ENCODE results near the gene ABL2. TPM values are rescaled to one million over a fixed set of nuclear protein-coding genes. Genes with fewer than 3 reads are reported as not detected.
"Not testable (repeated sequence)": the region's sequence is repeated elsewhere in the genome, so short reads cannot be mapped to it uniquely, and the experiment has no call there.

ABL2 gene
- total RNA-seq, 1 donor from 2014 or later: 15.0 TPM

DNA sequence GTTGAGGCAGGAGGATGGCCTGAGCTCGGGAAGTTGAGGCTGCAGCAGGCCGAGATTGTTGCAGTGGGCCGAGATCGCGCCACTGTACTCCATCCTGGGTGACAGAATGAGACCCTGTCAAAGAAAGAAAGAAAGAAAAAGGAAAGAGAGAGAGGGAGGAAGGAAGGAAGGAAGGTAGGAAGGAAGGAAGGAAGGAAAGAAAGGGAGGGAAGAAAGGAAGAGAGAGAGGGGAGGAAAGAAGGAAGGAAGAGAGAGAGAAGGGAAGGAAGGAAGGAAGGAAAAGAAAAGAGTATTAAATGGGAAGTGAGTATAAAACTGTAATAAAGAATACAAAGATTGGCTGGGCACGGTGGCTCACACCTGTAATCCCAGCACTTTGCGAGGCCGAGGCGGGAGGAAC is 18.4 kb upstream of the ABL2 start:
- Histone ChIP-seq H3K4me3 (no peak overlapping the region), H3K9me3 (no peaks in the 10 kb centered on the region), H3K36me3 (no peaks in the 10 kb centered on the region), H3K4me1 (no peaks in the 10 kb centered on the region), H3K27me3 (no peaks in the 10 kb centered on the region), H3K27ac (no peak overlapping the region)
- TF ChIP-seq POLR2AphosphoS5 (IDR thresholded peaks at IDR 0.05; ENCODE audit: insufficient read depth in 1 of 2, low read depth in 1 of 2): no peak
- no peak for TF ChIP-seq POLR2A (IDR thresholded peaks at IDR 0.05)
- TF ChIP-seq CTCF (IDR thresholded peaks at IDR 0.05): no peak
- DNase-seq (ENCODE audit: extremely low spot score in 2 of 2): no peak
- intact Hi-C loops (cut with DNase I): no loop called here

DNA sequence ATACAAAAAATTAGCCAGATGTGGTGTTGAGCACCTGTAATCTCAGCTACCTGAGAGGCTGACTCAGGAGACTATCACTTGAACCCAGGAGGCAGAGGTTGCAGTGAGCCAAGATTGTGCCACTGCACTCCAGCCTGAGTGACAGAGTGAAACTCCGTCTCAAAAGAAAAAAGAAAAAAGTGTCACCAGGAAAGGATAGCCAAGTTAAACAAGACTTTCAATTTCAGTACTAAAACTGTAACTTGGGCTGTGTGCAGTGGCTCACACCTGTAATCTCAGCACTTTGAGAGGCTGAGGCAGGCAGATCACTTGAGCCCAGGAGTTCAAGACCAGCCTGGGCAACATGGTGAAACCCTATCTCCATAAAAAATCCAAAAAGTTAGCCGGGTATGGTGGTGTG is 15.9 kb upstream of the ABL2 start:
- DNase-seq (ENCODE audit: extremely low spot score in 2 of 2); H3K27ac ChIP-seq; H3K9me3 ChIP-seq; intact Hi-C loops (cut with DNase I); H3K4me3 ChIP-seq; H3K27me3 ChIP-seq; H3K36me3 ChIP-seq; H3K4me1 ChIP-seq: not testable (repeated sequence)

DNA sequence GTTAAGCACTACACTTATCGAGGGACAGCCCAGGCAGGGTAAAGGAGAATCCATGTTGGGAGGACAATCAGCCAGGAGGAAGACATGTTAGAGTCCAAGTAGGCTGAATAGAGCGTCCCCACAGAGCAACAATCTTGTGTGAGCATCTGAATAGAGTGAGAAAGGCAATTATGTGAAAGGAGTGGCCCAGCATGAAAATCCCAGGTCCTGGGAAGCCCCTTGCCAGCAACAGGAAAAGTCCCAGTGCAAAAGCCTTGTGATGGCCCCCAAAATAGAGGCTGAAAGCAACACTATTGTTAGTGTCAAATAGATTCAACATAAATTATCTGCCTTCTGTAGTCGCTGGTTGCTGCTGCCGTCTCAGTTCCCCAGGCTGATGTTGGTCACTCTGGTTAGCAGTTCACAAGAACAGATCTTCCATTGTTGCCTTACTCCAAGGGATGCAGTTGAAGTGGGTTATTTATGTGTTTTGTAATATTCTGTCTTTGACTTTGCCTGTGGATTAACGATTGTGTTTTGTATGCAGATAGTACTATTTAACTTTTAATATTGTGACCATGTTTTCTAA is 12.1 kb upstream of the ABL2 start:
- no peak overlapping the region for H3K27ac ChIP-seq
- no peaks in the 10 kb centered on the region for H3K4me1 ChIP-seq
- H3K9me3 ChIP-seq: no peaks in the 10 kb centered on the region
- H3K36me3 ChIP-seq: no peaks in the 10 kb centered on the region
- no peak for DNase-seq (ENCODE audit: extremely low spot score in 2 of 2)
- intact Hi-C loops (cut with DNase I): no loop called here
- TF ChIP-seq CTCF (IDR thresholded peaks at IDR 0.05) (no peak), POLR2AphosphoS5 (IDR thresholded peaks at IDR 0.05; ENCODE audit: insufficient read depth in 1 of 2, low read depth in 1 of 2) (no peak), POLR2A (IDR thresholded peaks at IDR 0.05) (no peak)
- H3K27me3 ChIP-seq: no peaks in the 10 kb centered on the region
- H3K4me3 ChIP-seq: no peak overlapping the region

GRCh38 chr1:179237222-179237621 is 7.7 kb upstream of the ABL2 start:
- H3K4me1 ChIP-seq: no peaks in the 10 kb centered on the region
- intact Hi-C loops (cut with DNase I): no loop called here
- no peak for DNase-seq (ENCODE audit: extremely low spot score in 2 of 2)
- no peaks in the 10 kb centered on the region for H3K27me3 ChIP-seq
- no peak overlapping the region for H3K4me3 ChIP-seq
- no peak overlapping the region for H3K27ac ChIP-seq
- TF ChIP-seq POLR2A (IDR thresholded peaks at IDR 0.05) (no peak), CTCF (IDR thresholded peaks at IDR 0.05) (no peak), POLR2AphosphoS5 (IDR thresholded peaks at IDR 0.05; ENCODE audit: insufficient read depth in 1 of 2, low read depth in 1 of 2) (no peak)
- no peaks in the 10 kb centered on the region for H3K9me3 ChIP-seq
- H3K36me3 ChIP-seq: no peaks in the 10 kb centered on the region

DNA sequence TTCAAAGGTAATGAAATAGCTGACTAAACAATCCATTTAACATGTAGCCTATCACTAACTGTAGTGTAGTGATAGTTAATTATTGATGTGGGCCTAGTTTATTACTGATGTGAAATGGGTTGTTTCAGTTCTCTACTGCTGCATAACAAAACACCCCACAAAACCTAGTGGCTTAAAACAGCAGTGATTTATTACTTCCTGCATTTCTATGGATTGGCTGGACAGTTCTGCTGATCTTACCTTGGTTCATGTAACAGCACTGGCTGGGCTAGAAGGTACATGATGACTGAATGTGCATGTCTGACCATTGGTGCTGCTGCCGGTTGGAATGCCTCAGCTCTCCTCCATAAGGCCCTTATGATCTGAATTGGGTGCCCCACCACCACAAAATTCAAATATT is 5.4 kb upstream of the ABL2 start:
- Histone ChIP-seq H3K36me3 (no peaks in the 10 kb centered on the region), H3K4me3 (no peak overlapping the region), H3K27ac (no peak overlapping the region), H3K4me1 (peaks cover 7% of the 10 kb centered on the region), H3K27me3 (no peaks in the 10 kb centered on the region), H3K9me3 (no peaks in the 10 kb centered on the region)
- TF ChIP-seq POLR2AphosphoS5 (IDR thresholded peaks at IDR 0.05; ENCODE audit: insufficient read depth in 1 of 2, low read depth in 1 of 2) (no peak), CTCF (IDR thresholded peaks at IDR 0.05) (no peak)
- intact Hi-C loops (cut with DNase I): no loop called here
- no peak for DNase-seq (ENCODE audit: extremely low spot score in 2 of 2)

DNA sequence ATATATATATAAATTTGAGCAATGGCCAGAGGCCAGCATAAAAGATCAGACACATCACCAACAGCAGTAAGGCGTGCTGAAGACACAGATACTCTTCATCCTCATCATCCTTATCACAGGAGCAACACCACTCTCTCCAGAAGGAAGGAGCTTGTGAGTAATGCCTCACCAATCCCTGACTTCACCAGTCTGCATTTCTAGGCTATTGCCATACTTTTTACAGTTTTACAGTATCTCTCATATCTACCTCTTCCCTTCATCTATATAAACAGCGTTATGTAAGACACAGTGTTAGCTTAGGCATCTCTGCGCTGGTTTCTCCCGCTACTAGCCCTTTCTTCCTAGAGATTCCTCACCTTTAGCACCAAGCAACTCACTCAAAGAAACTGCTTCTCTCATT is 2.4 kb upstream of the ABL2 start:
- no peaks in the 10 kb centered on the region for H3K27me3 ChIP-seq
- intact Hi-C loops (cut with DNase I): no loop called here
- H3K4me1 ChIP-seq: peaks cover 23% of the 10 kb centered on the region
- H3K27ac ChIP-seq: no peak overlapping the region
- H3K36me3 ChIP-seq: no peaks in the 10 kb centered on the region
- no peak for DNase-seq (ENCODE audit: extremely low spot score in 2 of 2)
- no peak for TF ChIP-seq CTCF (IDR thresholded peaks at IDR 0.05)
- TF ChIP-seq POLR2A (IDR thresholded peaks at IDR 0.05): no peak
- no peak for TF ChIP-seq POLR2AphosphoS5 (IDR thresholded peaks at IDR 0.05; ENCODE audit: insufficient read depth in 1 of 2, low read depth in 1 of 2)
- no peaks in the 10 kb centered on the region for H3K9me3 ChIP-seq
- no peak overlapping the region for H3K4me3 ChIP-seq

Measured in vagina (tissue), 2 donors.